GM23338 (cell line): ENCODE data around the gene KIAA0586.

Experiments
- EZH2 ChIP-seq: fragments of 200-600 bp; sonication (generic); IDR thresholded peaks from one replicate; pipeline ENCODE4 v1.8.0; 2017; ENCODE audit warnings: antibody characterized with exemption, mild to moderate bottlenecking, low read depth; ENCODE audit not compliant: unreplicated experiment
- EZH2phosphoT487 ChIP-seq: fragments of 200-600 bp; sonication (generic); IDR thresholded peaks from one replicate; pipeline ENCODE4 v1.8.1; 2018; ENCODE audit warnings: antibody characterized with exemption; ENCODE audit not compliant: unreplicated experiment
- POLR2AphosphoS5 ChIP-seq: IDR thresholded peaks from 2 replicates; pipeline ENCODE4 v1.6.1; 2016; ENCODE audit warnings: antibody characterized with exemption, low read depth
- TF ChIP-seq, protein P1 (sequence below), 2 experiments: fragments of 200-600 bp in 1 of 2; sonication (generic) in 1 of 2; conservative IDR thresholded peaks; 2 replicates each; pipeline versions ENCODE4 v1.5.1 to v1.6.1; 2016 to 2017; ENCODE audit warnings: antibody characterized with exemption in 2 of 2, low read depth in 2 of 2, mild to moderate bottlenecking in 2 of 2, moderate library complexity in 1 of 2
- TF ChIP-seq, protein P2 (sequence below): IDR thresholded peaks from 2 replicates; pipeline ENCODE4 v1.6.1; 2016; ENCODE audit warnings: antibody characterized with exemption
- TF ChIP-seq, protein P3 (sequence below): IDR thresholded peaks from one replicate; pipeline ENCODE4 v1.6.1; 2018; ENCODE audit warnings: antibody characterized with exemption; ENCODE audit not compliant: unreplicated experiment

DNA sequence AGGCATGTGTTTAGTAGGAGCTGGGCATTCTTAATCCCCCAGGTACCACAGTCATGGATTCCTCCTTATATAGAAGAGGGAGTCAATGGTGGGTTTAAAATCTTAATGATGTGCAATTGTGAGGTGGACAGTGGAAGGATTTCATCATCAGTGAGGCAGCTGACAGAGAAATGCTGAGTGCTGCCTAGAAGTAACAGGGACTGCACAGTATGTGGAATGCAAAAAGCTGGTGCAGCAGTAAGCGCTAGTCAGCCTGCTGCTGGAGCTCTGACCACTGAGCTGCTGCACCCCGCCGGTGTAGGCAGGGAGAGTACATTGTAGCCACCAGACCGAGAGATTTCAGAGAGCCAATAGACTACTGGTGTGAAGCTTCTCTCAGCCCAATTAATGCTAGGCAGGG is 129.7 kb downstream of the KIAA0586 start:
- TF ChIP-seq, protein P1, sequence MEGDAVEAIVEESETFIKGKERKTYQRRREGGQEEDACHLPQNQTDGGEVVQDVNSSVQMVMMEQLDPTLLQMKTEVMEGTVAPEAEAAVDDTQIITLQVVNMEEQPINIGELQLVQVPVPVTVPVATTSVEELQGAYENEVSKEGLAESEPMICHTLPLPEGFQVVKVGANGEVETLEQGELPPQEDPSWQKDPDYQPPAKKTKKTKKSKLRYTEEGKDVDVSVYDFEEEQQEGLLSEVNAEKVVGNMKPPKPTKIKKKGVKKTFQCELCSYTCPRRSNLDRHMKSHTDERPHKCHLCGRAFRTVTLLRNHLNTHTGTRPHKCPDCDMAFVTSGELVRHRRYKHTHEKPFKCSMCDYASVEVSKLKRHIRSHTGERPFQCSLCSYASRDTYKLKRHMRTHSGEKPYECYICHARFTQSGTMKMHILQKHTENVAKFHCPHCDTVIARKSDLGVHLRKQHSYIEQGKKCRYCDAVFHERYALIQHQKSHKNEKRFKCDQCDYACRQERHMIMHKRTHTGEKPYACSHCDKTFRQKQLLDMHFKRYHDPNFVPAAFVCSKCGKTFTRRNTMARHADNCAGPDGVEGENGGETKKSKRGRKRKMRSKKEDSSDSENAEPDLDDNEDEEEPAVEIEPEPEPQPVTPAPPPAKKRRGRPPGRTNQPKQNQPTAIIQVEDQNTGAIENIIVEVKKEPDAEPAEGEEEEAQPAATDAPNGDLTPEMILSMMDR (conservative IDR thresholded peaks at IDR 0.05; ENCODE audit: low read depth in 2 of 2) = no peak
- TF ChIP-seq POLR2AphosphoS5 = no peak
- TF ChIP-seq, protein P2, sequence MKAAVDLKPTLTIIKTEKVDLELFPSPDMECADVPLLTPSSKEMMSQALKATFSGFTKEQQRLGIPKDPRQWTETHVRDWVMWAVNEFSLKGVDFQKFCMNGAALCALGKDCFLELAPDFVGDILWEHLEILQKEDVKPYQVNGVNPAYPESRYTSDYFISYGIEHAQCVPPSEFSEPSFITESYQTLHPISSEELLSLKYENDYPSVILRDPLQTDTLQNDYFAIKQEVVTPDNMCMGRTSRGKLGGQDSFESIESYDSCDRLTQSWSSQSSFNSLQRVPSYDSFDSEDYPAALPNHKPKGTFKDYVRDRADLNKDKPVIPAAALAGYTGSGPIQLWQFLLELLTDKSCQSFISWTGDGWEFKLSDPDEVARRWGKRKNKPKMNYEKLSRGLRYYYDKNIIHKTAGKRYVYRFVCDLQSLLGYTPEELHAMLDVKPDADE = no peak
- no peak for TF ChIP-seq EZH2
- TF ChIP-seq, protein P3, sequence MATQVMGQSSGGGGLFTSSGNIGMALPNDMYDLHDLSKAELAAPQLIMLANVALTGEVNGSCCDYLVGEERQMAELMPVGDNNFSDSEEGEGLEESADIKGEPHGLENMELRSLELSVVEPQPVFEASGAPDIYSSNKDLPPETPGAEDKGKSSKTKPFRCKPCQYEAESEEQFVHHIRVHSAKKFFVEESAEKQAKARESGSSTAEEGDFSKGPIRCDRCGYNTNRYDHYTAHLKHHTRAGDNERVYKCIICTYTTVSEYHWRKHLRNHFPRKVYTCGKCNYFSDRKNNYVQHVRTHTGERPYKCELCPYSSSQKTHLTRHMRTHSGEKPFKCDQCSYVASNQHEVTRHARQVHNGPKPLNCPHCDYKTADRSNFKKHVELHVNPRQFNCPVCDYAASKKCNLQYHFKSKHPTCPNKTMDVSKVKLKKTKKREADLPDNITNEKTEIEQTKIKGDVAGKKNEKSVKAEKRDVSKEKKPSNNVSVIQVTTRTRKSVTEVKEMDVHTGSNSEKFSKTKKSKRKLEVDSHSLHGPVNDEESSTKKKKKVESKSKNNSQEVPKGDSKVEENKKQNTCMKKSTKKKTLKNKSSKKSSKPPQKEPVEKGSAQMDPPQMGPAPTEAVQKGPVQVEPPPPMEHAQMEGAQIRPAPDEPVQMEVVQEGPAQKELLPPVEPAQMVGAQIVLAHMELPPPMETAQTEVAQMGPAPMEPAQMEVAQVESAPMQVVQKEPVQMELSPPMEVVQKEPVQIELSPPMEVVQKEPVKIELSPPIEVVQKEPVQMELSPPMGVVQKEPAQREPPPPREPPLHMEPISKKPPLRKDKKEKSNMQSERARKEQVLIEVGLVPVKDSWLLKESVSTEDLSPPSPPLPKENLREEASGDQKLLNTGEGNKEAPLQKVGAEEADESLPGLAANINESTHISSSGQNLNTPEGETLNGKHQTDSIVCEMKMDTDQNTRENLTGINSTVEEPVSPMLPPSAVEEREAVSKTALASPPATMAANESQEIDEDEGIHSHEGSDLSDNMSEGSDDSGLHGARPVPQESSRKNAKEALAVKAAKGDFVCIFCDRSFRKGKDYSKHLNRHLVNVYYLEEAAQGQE = no peak
- TF ChIP-seq EZH2phosphoT487 = no peak
